HEK293 (cell line): Measurements from ENCODE around the gene SCRN1.

Experiments
- CTCF ChIA-PET: fragments of 350-600 bp; formaldehyde crosslinking; extraction: SDS; loops from one replicate; lab custom pipeline; 2021; ENCODE audit warnings: antibody characterized with exemption; lab: Yijun Ruan, JAX
- POLR2A ChIA-PET: fragments of 300-600 bp; formaldehyde crosslinking; extraction: SDS; loops from one replicate; lab custom pipeline; 2020; ENCODE audit warnings: antibody characterized with exemption, inconsistent platforms; lab: Yijun Ruan, JAX
- H3K27ac ChIP-seq: fragments of 200-500 bp; sonication (Bioruptor generic); 2 replicates; pipeline ENCODE4 v1.5.1; 2014; ENCODE audit warnings: low read depth, low read length, control low read depth, inconsistent platforms; ENCODE audit errors: extremely low read depth
- H3K36me3 ChIP-seq, 2 experiments: fragments of 200-500 bp in 1 of 2; sonication (Bioruptor generic) in 1 of 2; 1 replicate in 1 of 2; 2 replicates in 1 of 2; pipeline ENCODE4 v1.5.1; 2014 to 2017; ENCODE audit warnings: inconsistent platforms in 2 of 2, low read length in 2 of 2; ENCODE audit not compliant: control insufficient read depth in 2 of 2, insufficient read depth in 1 of 2
- H3K4me1 ChIP-seq: fragments of 200-500 bp; sonication (Bioruptor generic); 2 replicates; pipeline ENCODE4 v1.5.1; 2014; ENCODE audit warnings: mild to moderate bottlenecking, low read length, inconsistent platforms; ENCODE audit not compliant: control insufficient read depth, insufficient read depth
- H3K4me3 ChIP-seq: 2 replicates; pipeline ENCODE4 v1.5.1; 2011; ENCODE audit warnings: low read depth, mild to moderate bottlenecking, control low read depth, low read length, moderate library complexity
- H3K9me3 ChIP-seq: fragments of 200-500 bp; sonication (Bioruptor generic); 2 replicates; pipeline ENCODE4 v1.5.1; 2014; ENCODE audit warnings: low read depth, low read length, inconsistent platforms; ENCODE audit not compliant: control insufficient read depth, insufficient read depth
- KLF8 ChIP-seq: fragments of 450-650 bp; formaldehyde crosslinking; IDR thresholded peaks from 2 replicates; pipeline ENCODE4 v1.5.1; 2016; ENCODE audit warnings: missing biosample characterization, missing genetic modification characterization
- PRDM6 ChIP-seq: fragments of 450-650 bp; formaldehyde crosslinking; IDR thresholded peaks from 2 replicates; pipeline ENCODE4 v1.5.1; 2017; ENCODE audit warnings: missing biosample characterization, missing genetic modification characterization
- TCF7L2 ChIP-seq: IDR thresholded peaks from 2 replicates; pipeline ENCODE4 v1.6.1; 2011; ENCODE audit warnings: low read depth, mild to moderate bottlenecking, inconsistent platforms, low read length, moderate library complexity, borderline replicate concordance
- YY1 ChIP-seq: fragments of 450-650 bp; formaldehyde crosslinking; IDR thresholded peaks from 2 replicates; pipeline ENCODE4 v1.5.1; 2018; ENCODE audit warnings: missing biosample characterization, missing genetic modification characterization
- ZBTB48 ChIP-seq: fragments of 450-650 bp; formaldehyde crosslinking; IDR thresholded peaks from 2 replicates; pipeline ENCODE4 v1.5.1; 2016; ENCODE audit warnings: missing biosample characterization, missing genetic modification characterization
- ZNF292 ChIP-seq: fragments of 450-650 bp; formaldehyde crosslinking; IDR thresholded peaks from 2 replicates; pipeline ENCODE4 v1.5.1; 2016; ENCODE audit warnings: low read depth, missing biosample characterization, missing genetic modification characterization, borderline replicate concordance
- ZNF341 ChIP-seq: fragments of 450-650 bp; formaldehyde crosslinking; IDR thresholded peaks from 2 replicates; pipeline ENCODE4; 2016; ENCODE audit warnings: low read depth, missing biosample characterization, missing genetic modification characterization
- ZNF544 ChIP-seq: fragments of 450-650 bp; formaldehyde crosslinking; IDR thresholded peaks from 2 replicates; pipeline ENCODE4 v1.5.0; 2017; ENCODE audit warnings: missing biosample characterization, missing genetic modification characterization
- ZNF585B ChIP-seq: fragments of 450-650 bp; formaldehyde crosslinking; IDR thresholded peaks from 2 replicates; pipeline ENCODE4 v1.5.1; 2016; ENCODE audit warnings: missing biosample characterization, missing genetic modification characterization
- ZNF623 ChIP-seq: fragments of 450-650 bp; formaldehyde crosslinking; IDR thresholded peaks from 2 replicates; pipeline ENCODE4 v1.5.1; 2016; ENCODE audit warnings: missing biosample characterization, missing genetic modification characterization
- ZNF645 ChIP-seq: fragments of 450-650 bp; formaldehyde crosslinking; IDR thresholded peaks from 2 replicates; pipeline ENCODE4; 2016; ENCODE audit warnings: missing biosample characterization, missing genetic modification characterization
- ZNF654 ChIP-seq: fragments of 450-650 bp; formaldehyde crosslinking; IDR thresholded peaks from 2 replicates; pipeline ENCODE4 v1.5.1; 2016; ENCODE audit warnings: low read depth, missing biosample characterization, missing genetic modification characterization
- ZNF707 ChIP-seq: fragments of 450-650 bp; formaldehyde crosslinking; IDR thresholded peaks from 2 replicates; pipeline ENCODE4 v1.5.1; 2016; ENCODE audit warnings: missing biosample characterization, missing genetic modification characterization
- ZNF777 ChIP-seq: fragments of 450-650 bp; formaldehyde crosslinking; IDR thresholded peaks from 2 replicates; pipeline ENCODE4 v1.5.1; 2017; ENCODE audit warnings: missing biosample characterization, missing genetic modification characterization, borderline replicate concordance
- ZNF792 ChIP-seq: fragments of 450-650 bp; formaldehyde crosslinking; IDR thresholded peaks from 2 replicates; pipeline ENCODE4 v1.5.1; 2016; ENCODE audit warnings: missing biosample characterization, missing genetic modification characterization
- TF ChIP-seq, protein P1 (sequence below): IDR thresholded peaks from 2 replicates; pipeline ENCODE4 v1.6.1; 2011; ENCODE audit warnings: mild to moderate bottlenecking, low read depth, low read length, borderline replicate concordance
- TF ChIP-seq, protein P2 (sequence below): fragments of 450-650 bp; formaldehyde crosslinking; IDR thresholded peaks from 2 replicates; pipeline ENCODE4 v1.5.1; 2016; ENCODE audit warnings: missing biosample characterization, missing genetic modification characterization

The SCRN1 gene

GRCh38 chr7:29873644-29874294, 115.8 kb downstream of the SCRN1 start:
- Histone ChIP-seq H3K4me3 (no peak overlapping the region), H3K36me3 (no peaks in the 10 kb centered on the region), H3K4me1 (no peaks in the 10 kb centered on the region), H3K9me3 (no peaks in the 10 kb centered on the region), H3K27ac (no peak overlapping the region)
- ChIA-PET CTCF (interaction anchor here (0.6 to 1.7 kb wide), 4 partner anchors 14 to 225 kb away, joined by 3 to 5 read pairs (median 4); no protein-coding TSS in a partner anchor), POLR2A (no interaction called here)
- TF ChIP-seq TCF7L2 (no peak), ZNF645 (tag by site-specific recombination) (no peak), ZNF585B (no peak), YY1 (tag by site-specific recombination) (no peak), ZNF707 (tag by site-specific recombination) (no peak), ZNF341 (tag by site-specific recombination) (no peak), ZBTB48 (no peak), ZNF792 (tag by site-specific recombination) (no peak), ZNF623 (no peak), ZNF292 (tag by site-specific recombination) (no peak), ZNF654 (tag by site-specific recombination) (no peak), KLF8 (tag by site-specific recombination) (no peak), ZNF777 (tag by site-specific recombination) (no peak), ZNF544 (tag by site-specific recombination) (no peak)
- TF ChIP-seq, protein P1, sequence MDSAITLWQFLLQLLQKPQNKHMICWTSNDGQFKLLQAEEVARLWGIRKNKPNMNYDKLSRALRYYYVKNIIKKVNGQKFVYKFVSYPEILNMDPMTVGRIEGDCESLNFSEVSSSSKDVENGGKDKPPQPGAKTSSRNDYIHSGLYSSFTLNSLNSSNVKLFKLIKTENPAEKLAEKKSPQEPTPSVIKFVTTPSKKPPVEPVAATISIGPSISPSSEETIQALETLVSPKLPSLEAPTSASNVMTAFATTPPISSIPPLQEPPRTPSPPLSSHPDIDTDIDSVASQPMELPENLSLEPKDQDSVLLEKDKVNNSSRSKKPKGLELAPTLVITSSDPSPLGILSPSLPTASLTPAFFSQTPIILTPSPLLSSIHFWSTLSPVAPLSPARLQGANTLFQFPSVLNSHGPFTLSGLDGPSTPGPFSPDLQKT = no peak

DNA sequence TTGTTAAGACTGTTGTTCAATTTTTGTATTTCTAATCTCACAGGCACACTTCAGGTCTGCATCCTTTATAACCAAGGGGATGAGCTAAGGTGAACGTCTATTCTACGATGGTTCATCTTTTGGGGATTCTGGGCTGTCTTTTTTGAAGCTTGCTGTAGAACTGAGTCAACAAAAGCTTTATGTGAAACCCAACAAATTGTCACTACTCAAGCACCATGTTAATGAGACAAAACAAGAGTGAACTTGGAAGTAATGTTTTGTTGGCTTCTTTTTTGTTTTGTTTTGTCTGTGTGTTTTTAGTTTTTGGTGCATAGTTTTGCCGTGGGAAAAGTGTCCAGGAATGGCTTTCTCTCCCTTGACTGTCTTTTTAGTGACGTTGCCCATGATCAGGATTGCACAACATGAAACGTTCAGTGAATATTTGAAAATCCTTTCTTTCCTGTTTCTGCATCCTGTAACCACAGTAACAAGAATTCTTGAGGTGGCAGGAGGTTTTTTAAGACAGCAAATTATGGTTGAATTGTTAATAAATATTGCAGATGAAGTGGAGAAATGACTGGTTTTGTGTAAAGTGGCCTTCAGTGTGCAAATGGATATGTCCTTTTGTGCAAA, 117.7 kb downstream of the SCRN1 start:
- Histone ChIP-seq H3K36me3 (no peaks in the 10 kb centered on the region), H3K4me3 (no peak overlapping the region), H3K9me3 (no peaks in the 10 kb centered on the region), H3K27ac (no peak overlapping the region), H3K4me1 (no peaks in the 10 kb centered on the region)
- POLR2A ChIA-PET = no interaction called here
- CTCF ChIA-PET = interaction anchor here (0.6 to 1.1 kb wide), 3 partner anchors 10 to 159 kb away, joined by 3 to 6 read pairs (median 4); no protein-coding TSS in a partner anchor
- no peak for TF ChIP-seq PRDM6
- TF ChIP-seq, protein P2, sequence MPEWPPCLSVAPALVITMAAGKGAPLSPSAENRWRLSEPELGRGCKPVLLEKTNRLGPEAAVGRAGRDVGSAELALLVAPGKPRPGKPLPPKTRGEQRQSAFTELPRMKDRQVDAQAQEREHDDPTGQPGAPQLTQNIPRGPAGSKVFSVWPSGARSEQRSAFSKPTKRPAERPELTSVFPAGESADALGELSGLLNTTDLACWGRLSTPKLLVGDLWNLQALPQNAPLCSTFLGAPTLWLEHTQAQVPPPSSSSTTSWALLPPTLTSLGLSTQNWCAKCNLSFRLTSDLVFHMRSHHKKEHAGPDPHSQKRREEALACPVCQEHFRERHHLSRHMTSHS (tag by site-specific recombination) = no peak
